K562 (cell line): Measurements from ENCODE around the gene RREB1. TPM values are rescaled to one million over a fixed set of nuclear protein-coding genes. Genes with fewer than 3 reads are reported as not detected.

Experiments used
- ARNT ChIP-seq, 2 experiments: fragments of 450-650 bp; IDR thresholded peaks; 2 replicates each; pipeline ENCODE4 v1.6.1; 2016; ENCODE audit warnings: mild to moderate bottlenecking in 1 of 2
- C11orf30 ChIP-seq: fragments of 450-650 bp; IDR thresholded peaks from 2 replicates; pipeline ENCODE4 v1.6.1; 2016; ENCODE audit warnings: low read depth, mild to moderate bottlenecking
- HDAC2 ChIP-seq: fragments of 450-650 bp; IDR thresholded peaks from 2 replicates; pipeline ENCODE4 v1.6.1; 2016; ENCODE audit warnings: mild to moderate bottlenecking
- HOXB6 ChIP-seq: fragments of 250-450 bp; sonication (Bioruptor Pico); IDR thresholded peaks from 2 replicates; pipeline ENCODE4 v1.5.1; 2022; ENCODE audit warnings: mild to moderate bottlenecking, borderline replicate concordance
- KDM2B ChIP-seq: fragments of 250-450 bp; sonication (Bioruptor Pico); IDR thresholded peaks from 2 replicates; pipeline ENCODE4 v1.8.0; 2021; ENCODE audit warnings: mild to moderate bottlenecking, moderate library complexity
- NCOA6 ChIP-seq: fragments of 450-650 bp; IDR thresholded peaks from 2 replicates; pipeline ENCODE4 v1.6.1; 2017; ENCODE audit warnings: mild to moderate bottlenecking
- NFRKB ChIP-seq: fragments of 450-650 bp; IDR thresholded peaks from 2 replicates; pipeline ENCODE4 v1.6.1; 2016; ENCODE audit warnings: low read depth
- POLR2A ChIP-seq: fragments of 450-650 bp; conservative IDR thresholded peaks from 2 replicates; pipeline ENCODE4 v1.6.1; 2016
- PRDM10 ChIP-seq: fragments of 450-650 bp; IDR thresholded peaks from 2 replicates; pipeline ENCODE4 v1.6.1; 2018; ENCODE audit not compliant: partially characterized antibody
- RFX1 ChIP-seq: fragments of 450-650 bp; IDR thresholded peaks from 2 replicates; pipeline ENCODE4 v1.6.1; 2016; ENCODE audit warnings: mild to moderate bottlenecking, moderate library complexity
- SAP30 ChIP-seq: fragments of 200-600 bp; sonication (generic); IDR thresholded peaks from 2 replicates; pipeline ENCODE4 v1.6.1; 2012; ENCODE audit warnings: borderline replicate concordance, low read depth, mild to moderate bottlenecking, moderate library complexity, low read length, control low read depth, inconsistent platforms; ENCODE audit not compliant: insufficient read depth, poor library complexity, severe bottlenecking
- SMAD4 ChIP-seq: fragments of 250-450 bp; sonication (Bioruptor Pico); conservative IDR thresholded peaks from 2 replicates; pipeline ENCODE4 v1.8.0; 2021; ENCODE audit warnings: inconsistent platforms, mild to moderate bottlenecking, moderate library complexity
- SP1 ChIP-seq: sonication (generic); formaldehyde crosslinking; IDR thresholded peaks from 2 replicates; pipeline ENCODE4 v1.8.1; 2022; ENCODE audit warnings: mild to moderate bottlenecking, missing genetic modification reagents
- ZFX ChIP-seq: sonication (generic); formaldehyde crosslinking; IDR thresholded peaks from 2 replicates; pipeline ENCODE4 v1.8.0; 2022; ENCODE audit warnings: mild to moderate bottlenecking, missing genetic modification reagents, moderate library complexity
- ZKSCAN1 ChIP-seq: fragments of 150-350 bp; IDR thresholded peaks from 2 replicates; pipeline ENCODE4 v1.6.1; 2016; ENCODE audit warnings: low read depth, low read length
- ZNF347 ChIP-seq: fragments of 450-650 bp; formaldehyde crosslinking; IDR thresholded peaks from 2 replicates; pipeline ENCODE4 v1.4.0; 2020; ENCODE audit warnings: low read depth, mild to moderate bottlenecking, moderate library complexity
- ZNF398 ChIP-seq: fragments of 250-450 bp; sonication (Bioruptor Pico); IDR thresholded peaks from 2 replicates; pipeline ENCODE4 v1.8.0; 2021; ENCODE audit warnings: moderate library complexity, mild to moderate bottlenecking, inconsistent platforms
- ZNF583 ChIP-seq: fragments of 250-450 bp; sonication (Bioruptor Pico); IDR thresholded peaks from 2 replicates; pipeline ENCODE4 v1.4.0; 2020
- ZNF609 ChIP-seq: sonication (generic); formaldehyde crosslinking; IDR thresholded peaks from 2 replicates; pipeline ENCODE4 v1.8.1; 2023; ENCODE audit warnings: missing genetic modification reagents, mild to moderate bottlenecking, borderline replicate concordance
- polyA plus RNA-seq, 8 experiments: library from polyadenylated mRNA; depleted of rRNA in 4 of 8; stranded (reverse) in 5 of 8; unstranded in 3 of 8; fragments of >200 nt; fragmentation: Nextera tagmentation in 2 of 8; fragmentation: Illumina TruSeq in 1 of 8; extraction: Ambion mirVana in 2 of 8; extraction: Trizol in 1 of 8; gene quantifications; 2 replicates each; pipeline versions ENCODE4 v1.2.1 to v1.2.3, GENCODE V29; 2011 to 2014; ENCODE audit warnings: inconsistent platforms in 1 of 8, missing spikeins in 1 of 8
- total RNA-seq, 7 experiments: library from RNA; depleted of rRNA in 6 of 7; stranded (reverse); fragments of >200 nt in 6 of 7; fragmentation: Illumina TruSeq in 2 of 7; extraction: Trizol in 2 of 7; gene quantifications; 2 replicates each; pipeline versions ENCODE4 v1.2.1 to v1.2.3, GENCODE V29; 2011 to 2021; ENCODE audit warnings: low replicate concordance in 1 of 7

The RREB1 gene
- total and polyA plus RNA-seq, 9 of the 15 experiments (the other 6 are each of a cell fraction or from before 2014, with no cell fraction given): 3.3 to 64.2 (median 19.3) TPM

GRCh38 chr6:7106752-7107577 is 796 bp upstream of the RREB1 start (continued):
- TF ChIP-seq SAP30: peak; percentile 29
- peak; percentile 62 for TF ChIP-seq ZFX (CRISPR knock-in tag)
- TF ChIP-seq SP1 (CRISPR knock-in tag): peak; percentile 69; the same call in 1 of the 2 replicates
- TF ChIP-seq C11orf30: peak; percentile 92
- TF ChIP-seq SMAD4 (CRISPR knock-in tag): peak; percentile 64
- TF ChIP-seq ZNF583 (CRISPR knock-in tag): no peak
- peak; percentile 54; the same call in 1 of the 2 replicates for TF ChIP-seq ZKSCAN1
- TF ChIP-seq RFX1: no peak
- peak; percentile 93 for TF ChIP-seq NFRKB
- TF ChIP-seq ZNF398 (CRISPR knock-in tag): no peak
- TF ChIP-seq PRDM10: peak; percentile 76
- TF ChIP-seq NCOA6: peak; percentile 94
- TF ChIP-seq HDAC2: peak; percentile 95
- no peak for TF ChIP-seq HOXB6 (CRISPR knock-in tag)
- TF ChIP-seq KDM2B (CRISPR knock-in tag): 0 out of 2 replicates have a peak, but pooled peaks have one; percentile 5
- no peak for TF ChIP-seq ZNF609
- peak; percentile 73 for TF ChIP-seq POLR2A
- 0 out of 4 replicates have a peak, but pooled peaks of 1 of the 2 experiments have one; percentile 40 for TF ChIP-seq ARNT (IDR thresholded peaks at IDR 0.05)
- TF ChIP-seq ZNF347 (CRISPR knock-in tag): no peak
